HepG2 (cell line): Measurements from ENCODE around the gene CRKL. TPM values are rescaled to one million over a fixed set of nuclear protein-coding genes. Genes with fewer than 3 reads are reported as not detected.

Experiments used
- CBX5 ChIP-seq: sonication (generic); formaldehyde crosslinking; IDR thresholded peaks from 2 replicates; pipeline ENCODE4 v1.4.0; 2020; ENCODE audit warnings: missing genetic modification reagents, borderline replicate concordance
- KDM5B ChIP-seq: sonication (generic); formaldehyde crosslinking; IDR thresholded peaks from 2 replicates; pipeline ENCODE4 v1.4.0; 2020; ENCODE audit warnings: missing genetic modification reagents, mild to moderate bottlenecking, borderline replicate concordance
- MBNL3 ChIP-seq: fragments of 250-450 bp; sonication (Bioruptor Pico); conservative IDR thresholded peaks from 2 replicates; pipeline ENCODE4 v1.8.0; 2022; ENCODE audit warnings: mild to moderate bottlenecking, inconsistent platforms
- ZBTB34 ChIP-seq: sonication (generic); formaldehyde crosslinking; IDR thresholded peaks from 2 replicates; pipeline ENCODE4 v1.8.0; 2022; ENCODE audit warnings: mild to moderate bottlenecking, missing genetic modification reagents
- ZBTB40 ChIP-seq, 2 experiments: fragments of 450-650 bp in 1 of 2; sonication (generic) in 1 of 2; formaldehyde crosslinking in 1 of 2; IDR thresholded peaks; 2 replicates each; pipeline versions ENCODE4 v1.6.1 to v1.8.0; 2016 to 2022; ENCODE audit warnings: antibody characterized with exemption in 1 of 2, mild to moderate bottlenecking in 1 of 2, missing genetic modification reagents in 1 of 2
- ZNF362 ChIP-seq: sonication (generic); formaldehyde crosslinking; IDR thresholded peaks from 2 replicates; pipeline ENCODE4 v1.4.0; 2020; ENCODE audit warnings: missing genetic modification reagents, mild to moderate bottlenecking, borderline replicate concordance
- ZNF788 ChIP-seq: sonication (generic); formaldehyde crosslinking; IDR thresholded peaks from 2 replicates; pipeline ENCODE4 v1.5.0; 2020; ENCODE audit warnings: mild to moderate bottlenecking, missing genetic modification reagents, borderline replicate concordance
- polyA plus RNA-seq, 8 experiments: library from polyadenylated mRNA; depleted of rRNA in 3 of 8; stranded (reverse) in 7 of 8; unstranded in 1 of 8; fragments of >200 nt; fragmentation: Illumina TruSeq in 4 of 8; extraction: Trizol in 4 of 8; gene quantifications; 2 replicates each; pipeline versions ENCODE4 v1.2.1 to v1.2.3, GENCODE V29; 2011 to 2016; ENCODE audit warnings: low read depth in 4 of 8, missing spikeins in 1 of 8, mixed read lengths in 1 of 8; ENCODE audit not compliant: insufficient read depth in 1 of 8
- total RNA-seq, 5 experiments: library from RNA; depleted of rRNA; stranded (reverse); fragments of >200 nt; fragmentation: Illumina TruSeq; extraction: Trizol; gene quantifications; 2 replicates each; pipeline ENCODE4 v1.2.3, GENCODE V29; 2016; ENCODE audit warnings: low read depth in 1 of 5
- TF ChIP-seq, protein P1 (sequence below): sonication (generic); formaldehyde crosslinking; IDR thresholded peaks from 2 replicates; pipeline ENCODE4 v1.5.1; 2020; ENCODE audit warnings: mild to moderate bottlenecking, missing genetic modification reagents
- TF ChIP-seq, protein P2 (sequence below), 2 experiments: fragments of 450-650 bp in 1 of 2; sonication (generic) in 1 of 2; formaldehyde crosslinking; IDR thresholded peaks; 2 replicates each; pipeline versions ENCODE4 v1.5.0 to v1.8.0; 2020 to 2022; ENCODE audit warnings: mild to moderate bottlenecking in 1 of 2, missing genetic modification reagents in 1 of 2

CRKL gene
- total and polyA plus RNA-seq, 2 of the 13 experiments (the other 11 are each of a cell fraction or from before 2014, with no cell fraction given): 37.4 to 60.6 TPM

- TF ChIP-seq ZBTB40 (IDR thresholded peaks at IDR 0.05) (no peak), ZBTB40 (CRISPR knock-in tag; IDR thresholded peaks at IDR 0.05) (0 out of 2 replicates have a peak, but pooled peaks have one; percentile 13), ZNF362 (0 out of 2 replicates have a peak, but pooled peaks have one; percentile 21), ZBTB34 (CRISPR knock-in tag) (0 out of 2 replicates have a peak, but pooled peaks have one; percentile 55), CBX5 (CRISPR knock-in tag) (0 out of 2 replicates have a peak, but pooled peaks have one; percentile 44), KDM5B (CRISPR knock-in tag) (peak; percentile 70; the same call in 1 of the 2 replicates), ZNF788 (CRISPR knock-in tag) (peak; percentile 40; the same call in 1 of the 2 replicates), MBNL3 (CRISPR knock-in tag) (no peak)
- TF ChIP-seq, protein P1, sequence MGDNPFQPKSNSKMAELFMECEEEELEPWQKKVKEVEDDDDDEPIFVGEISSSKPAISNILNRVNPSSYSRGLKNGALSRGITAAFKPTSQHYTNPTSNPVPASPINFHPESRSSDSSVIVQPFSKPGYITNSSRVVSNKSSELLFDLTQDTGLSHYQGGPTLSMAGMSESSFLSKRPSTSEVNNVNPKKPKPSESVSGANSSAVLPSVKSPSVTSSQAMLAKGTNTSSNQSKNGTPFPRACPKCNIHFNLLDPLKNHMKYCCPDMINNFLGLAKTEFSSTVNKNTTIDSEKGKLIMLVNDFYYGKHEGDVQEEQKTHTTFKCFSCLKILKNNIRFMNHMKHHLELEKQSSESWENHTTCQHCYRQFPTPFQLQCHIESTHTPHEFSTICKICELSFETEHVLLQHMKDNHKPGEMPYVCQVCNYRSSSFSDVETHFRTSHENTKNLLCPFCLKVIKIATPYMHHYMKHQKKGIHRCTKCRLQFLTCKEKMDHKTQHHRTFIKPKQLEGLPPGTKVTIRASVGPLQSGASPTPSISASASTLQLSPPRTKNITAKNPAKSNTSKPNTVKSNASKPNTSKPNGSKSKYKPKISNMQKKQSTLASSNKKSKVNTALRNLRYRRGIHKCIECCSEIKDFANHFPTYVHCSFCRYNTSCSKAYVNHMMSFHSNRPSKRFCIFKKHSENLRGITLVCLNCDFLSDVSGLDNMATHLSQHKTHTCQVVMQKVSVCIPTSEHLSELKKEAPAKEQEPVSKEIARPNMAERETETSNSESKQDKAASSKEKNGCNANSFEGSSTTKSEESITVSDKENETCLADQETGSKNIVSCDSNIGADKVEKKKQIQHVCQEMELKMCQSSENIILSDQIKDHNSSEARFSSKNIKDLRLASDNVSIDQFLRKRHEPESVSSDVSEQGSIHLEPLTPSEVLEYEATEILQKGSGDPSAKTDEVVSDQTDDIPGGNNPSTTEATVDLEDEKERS (CRISPR knock-in tag): no peak
- TF ChIP-seq, protein P2, sequence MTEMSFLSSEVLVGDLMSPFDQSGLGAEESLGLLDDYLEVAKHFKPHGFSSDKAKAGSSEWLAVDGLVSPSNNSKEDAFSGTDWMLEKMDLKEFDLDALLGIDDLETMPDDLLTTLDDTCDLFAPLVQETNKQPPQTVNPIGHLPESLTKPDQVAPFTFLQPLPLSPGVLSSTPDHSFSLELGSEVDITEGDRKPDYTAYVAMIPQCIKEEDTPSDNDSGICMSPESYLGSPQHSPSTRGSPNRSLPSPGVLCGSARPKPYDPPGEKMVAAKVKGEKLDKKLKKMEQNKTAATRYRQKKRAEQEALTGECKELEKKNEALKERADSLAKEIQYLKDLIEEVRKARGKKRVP (CRISPR knock-in tag; IDR thresholded peaks at IDR 0.05): peak in 1 of 2 experiments; percentile 52; a peak in 2 of 4 replicates
These were observed 46.2 kb downstream of the CRKL start (continued) for GRCh38 chr22:20963201-20964052.
